ENCODE results near the gene LSM3.

The LSM3 gene

GRCh38 chr3:14246414-14246813 is 67.8 kb downstream of the LSM3 start:
- no peaks in the 10 kb centered on the region for H3K36me3 ChIP-seq (replicated peaks; ENCODE audit: insufficient read depth, low read length)
- H3K4me2 ChIP-seq (ENCODE audit: low read depth, low read length) = no peak overlapping the region
- no peaks in the 10 kb centered on the region for H3K9me3 ChIP-seq (replicated peaks; ENCODE audit: insufficient read depth, low read length)
- no peaks in the 10 kb centered on the region for H3K4me1 ChIP-seq (ENCODE audit: low read length)
- DNase-seq = no peak
- no peak overlapping the region for H3K9ac ChIP-seq (ENCODE audit: low read length)
- H3K27me3 ChIP-seq (replicated peaks; ENCODE audit: insufficient read depth, low read length) = no peaks in the 10 kb centered on the region
- no peak overlapping the region for H2AFZ ChIP-seq (ENCODE audit: low read length)
- H3K9me2 ChIP-seq (replicated peaks; ENCODE audit: insufficient read depth, low read length) = no peaks in the 10 kb centered on the region
- no peaks in the 10 kb centered on the region for H3K79me2 ChIP-seq (ENCODE audit: low read length)
- no peak for TF ChIP-seq CTCF (IDR thresholded peaks at IDR 0.05; ENCODE audit: low read length)
- no peak for TF ChIP-seq EZH2 (optimal IDR thresholded peaks at IDR 0.05; ENCODE audit: low read depth, low read length)
- no peak for TF ChIP-seq EZH2phosphoT487 (IDR thresholded peaks at IDR 0.05; ENCODE audit: low read length)
- no peaks in the 10 kb centered on the region for H4K20me1 ChIP-seq (ENCODE audit: insufficient read depth, low read length)
- no peaks in the 10 kb centered on the region for H3F3A ChIP-seq (ENCODE audit: insufficient read depth, low read length)
- no peak overlapping the region for H3K27ac ChIP-seq (ENCODE audit: low read length)
- no peak overlapping the region for H3K4me3 ChIP-seq (ENCODE audit: low read length)

- no peak for TF ChIP-seq EZH2phosphoT487 (IDR thresholded peaks at IDR 0.05; ENCODE audit: low read length)
- TF ChIP-seq CTCF (IDR thresholded peaks at IDR 0.05; ENCODE audit: low read length) = no peak
- no peak for TF ChIP-seq EZH2 (optimal IDR thresholded peaks at IDR 0.05; ENCODE audit: low read depth, low read length)
- Histone ChIP-seq H3K4me3 (ENCODE audit: low read length) (no peak overlapping the region), H3K9me2 (replicated peaks; ENCODE audit: insufficient read depth, low read length) (no peaks in the 10 kb centered on the region), H3K79me2 (ENCODE audit: low read length) (no peaks in the 10 kb centered on the region), H3K27me3 (replicated peaks; ENCODE audit: insufficient read depth, low read length) (no peaks in the 10 kb centered on the region), H4K20me1 (ENCODE audit: insufficient read depth, low read length) (no peaks in the 10 kb centered on the region), H3K9ac (ENCODE audit: low read length) (no peak overlapping the region), H3K36me3 (replicated peaks; ENCODE audit: insufficient read depth, low read length) (no peaks in the 10 kb centered on the region), H2AFZ (ENCODE audit: low read length) (no peak overlapping the region), H3F3A (ENCODE audit: insufficient read depth, low read length) (no peaks in the 10 kb centered on the region), H3K27ac (ENCODE audit: low read length) (no peak overlapping the region), H3K4me1 (ENCODE audit: low read length) (no peaks in the 10 kb centered on the region), H3K4me2 (ENCODE audit: low read depth, low read length) (no peak overlapping the region), H3K9me3 (replicated peaks; ENCODE audit: insufficient read depth, low read length) (no peaks in the 10 kb centered on the region)
- no peak for DNase-seq
Observed at GRCh38 chr3:14248477-14248848, 69.8 kb downstream of the LSM3 start.

- Histone ChIP-seq H3K4me3 (ENCODE audit: low read length) (no peak overlapping the region), H3K27me3 (replicated peaks; ENCODE audit: insufficient read depth, low read length) (no peaks in the 10 kb centered on the region), H3K4me1 (ENCODE audit: low read length) (no peaks in the 10 kb centered on the region), H3K9me3 (replicated peaks; ENCODE audit: insufficient read depth, low read length) (no peaks in the 10 kb centered on the region), H3K36me3 (replicated peaks; ENCODE audit: insufficient read depth, low read length) (no peaks in the 10 kb centered on the region), H2AFZ (ENCODE audit: low read length) (no peak overlapping the region), H3K9me2 (replicated peaks; ENCODE audit: insufficient read depth, low read length) (no peaks in the 10 kb centered on the region), H3K9ac (ENCODE audit: low read length) (no peak overlapping the region), H3F3A (ENCODE audit: insufficient read depth, low read length) (no peaks in the 10 kb centered on the region), H3K79me2 (ENCODE audit: low read length) (no peaks in the 10 kb centered on the region), H4K20me1 (ENCODE audit: insufficient read depth, low read length) (no peaks in the 10 kb centered on the region), H3K4me2 (ENCODE audit: low read depth, low read length) (no peak overlapping the region), H3K27ac (ENCODE audit: low read length) (no peak overlapping the region)
- no peak for DNase-seq
- TF ChIP-seq EZH2phosphoT487 (IDR thresholded peaks at IDR 0.05; ENCODE audit: low read length) (no peak), EZH2 (optimal IDR thresholded peaks at IDR 0.05; ENCODE audit: low read depth, low read length) (no peak), CTCF (IDR thresholded peaks at IDR 0.05; ENCODE audit: low read length) (no peak)
Observed at GRCh38 chr3:14248849-14249523, 70.4 kb downstream of the LSM3 start.
